Measurements from ENCODE around the gene C4orf51.

The C4orf51 gene

DNA sequence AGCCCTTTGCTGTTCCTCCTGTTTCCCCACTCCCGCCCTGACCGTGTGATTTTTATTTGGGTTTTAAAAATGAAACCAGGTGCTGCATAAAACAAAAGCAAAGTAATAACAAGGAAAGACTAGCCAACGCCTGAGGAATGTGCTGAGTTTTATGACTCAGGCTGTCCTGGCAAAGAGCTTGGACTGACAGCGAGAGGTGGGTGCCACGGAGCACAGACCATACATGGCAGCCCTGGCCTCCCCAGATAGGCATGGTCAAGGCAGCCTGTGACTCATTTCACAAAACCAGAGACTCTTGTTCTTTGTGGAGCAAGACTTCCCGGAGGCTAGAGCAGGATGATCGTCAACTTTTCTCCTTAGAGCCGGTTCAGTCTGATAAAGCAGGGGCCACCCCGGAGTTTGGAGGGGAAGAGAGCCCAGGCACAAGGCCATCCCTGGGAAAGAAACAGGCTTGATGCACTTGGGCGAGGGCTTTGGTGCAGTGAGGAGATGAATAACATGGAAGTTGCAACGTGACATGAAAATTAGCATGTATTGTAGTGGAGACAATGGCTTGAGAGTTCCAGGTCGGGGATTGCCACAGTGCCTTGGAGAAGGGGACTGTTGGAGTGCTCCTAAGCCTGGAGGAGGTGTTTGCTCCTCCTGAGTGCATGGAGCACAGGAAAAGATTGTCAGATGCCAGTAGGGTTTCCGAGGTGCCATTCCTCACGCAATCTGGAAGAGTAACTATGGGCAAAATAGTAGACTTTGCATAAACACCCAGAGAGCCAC is 54.8 kb downstream of the C4orf51 start:
- TF ChIP-seq, protein P1, sequence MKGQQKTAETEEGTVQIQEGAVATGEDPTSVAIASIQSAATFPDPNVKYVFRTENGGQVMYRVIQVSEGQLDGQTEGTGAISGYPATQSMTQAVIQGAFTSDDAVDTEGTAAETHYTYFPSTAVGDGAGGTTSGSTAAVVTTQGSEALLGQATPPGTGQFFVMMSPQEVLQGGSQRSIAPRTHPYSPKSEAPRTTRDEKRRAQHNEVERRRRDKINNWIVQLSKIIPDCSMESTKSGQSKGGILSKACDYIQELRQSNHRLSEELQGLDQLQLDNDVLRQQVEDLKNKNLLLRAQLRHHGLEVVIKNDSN (IDR thresholded peaks at IDR 0.05) = no peak
- TF ChIP-seq ZBTB7A (IDR thresholded peaks at IDR 0.05; ENCODE audit: low read depth) (no peak), EP300 (IDR thresholded peaks at IDR 0.05; ENCODE audit: borderline replicate concordance) (peak; percentile 74; the same call in 1 of the 2 replicates), TAF1 (IDR thresholded peaks at IDR 0.05; ENCODE audit: low read depth) (peak; percentile 12; the same call in 1 of the 2 replicates), RAD21 (IDR thresholded peaks at IDR 0.05; ENCODE audit: low read depth) (no peak; the same call in 1 of the 2 replicates), TEAD4 (IDR thresholded peaks at IDR 0.05) (peak; percentile 82), NFIC (IDR thresholded peaks at IDR 0.05) (peak; percentile 77), YY1 (IDR thresholded peaks at IDR 0.05; ENCODE audit: low read depth) (no peak; the same call in 1 of the 2 replicates), TCF12 (IDR thresholded peaks at IDR 0.05; ENCODE audit: low read depth) (peak; percentile 47; the same call in 1 of the 2 replicates), FOXM1 (IDR thresholded peaks at IDR 0.05; ENCODE audit: borderline replicate concordance, low read depth) (no peak; the same call in 1 of the 2 replicates), CREB1 (IDR thresholded peaks at IDR 0.05; ENCODE audit: low read depth) (no peak), EGR1 (IDR thresholded peaks at IDR 0.05) (no peak), CEBPB (IDR thresholded peaks at IDR 0.05) (no peak; the same call in 1 of the 2 replicates)
- TF ChIP-seq, protein P2, sequence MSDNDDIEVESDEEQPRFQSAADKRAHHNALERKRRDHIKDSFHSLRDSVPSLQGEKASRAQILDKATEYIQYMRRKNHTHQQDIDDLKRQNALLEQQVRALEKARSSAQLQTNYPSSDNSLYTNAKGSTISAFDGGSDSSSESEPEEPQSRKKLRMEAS (IDR thresholded peaks at IDR 0.05) = peak; percentile 59; the same call in 1 of the 2 replicates
- TF ChIP-seq, protein P3, sequence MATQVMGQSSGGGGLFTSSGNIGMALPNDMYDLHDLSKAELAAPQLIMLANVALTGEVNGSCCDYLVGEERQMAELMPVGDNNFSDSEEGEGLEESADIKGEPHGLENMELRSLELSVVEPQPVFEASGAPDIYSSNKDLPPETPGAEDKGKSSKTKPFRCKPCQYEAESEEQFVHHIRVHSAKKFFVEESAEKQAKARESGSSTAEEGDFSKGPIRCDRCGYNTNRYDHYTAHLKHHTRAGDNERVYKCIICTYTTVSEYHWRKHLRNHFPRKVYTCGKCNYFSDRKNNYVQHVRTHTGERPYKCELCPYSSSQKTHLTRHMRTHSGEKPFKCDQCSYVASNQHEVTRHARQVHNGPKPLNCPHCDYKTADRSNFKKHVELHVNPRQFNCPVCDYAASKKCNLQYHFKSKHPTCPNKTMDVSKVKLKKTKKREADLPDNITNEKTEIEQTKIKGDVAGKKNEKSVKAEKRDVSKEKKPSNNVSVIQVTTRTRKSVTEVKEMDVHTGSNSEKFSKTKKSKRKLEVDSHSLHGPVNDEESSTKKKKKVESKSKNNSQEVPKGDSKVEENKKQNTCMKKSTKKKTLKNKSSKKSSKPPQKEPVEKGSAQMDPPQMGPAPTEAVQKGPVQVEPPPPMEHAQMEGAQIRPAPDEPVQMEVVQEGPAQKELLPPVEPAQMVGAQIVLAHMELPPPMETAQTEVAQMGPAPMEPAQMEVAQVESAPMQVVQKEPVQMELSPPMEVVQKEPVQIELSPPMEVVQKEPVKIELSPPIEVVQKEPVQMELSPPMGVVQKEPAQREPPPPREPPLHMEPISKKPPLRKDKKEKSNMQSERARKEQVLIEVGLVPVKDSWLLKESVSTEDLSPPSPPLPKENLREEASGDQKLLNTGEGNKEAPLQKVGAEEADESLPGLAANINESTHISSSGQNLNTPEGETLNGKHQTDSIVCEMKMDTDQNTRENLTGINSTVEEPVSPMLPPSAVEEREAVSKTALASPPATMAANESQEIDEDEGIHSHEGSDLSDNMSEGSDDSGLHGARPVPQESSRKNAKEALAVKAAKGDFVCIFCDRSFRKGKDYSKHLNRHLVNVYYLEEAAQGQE (IDR thresholded peaks at IDR 0.05; ENCODE audit: low read depth) = no peak

DNA sequence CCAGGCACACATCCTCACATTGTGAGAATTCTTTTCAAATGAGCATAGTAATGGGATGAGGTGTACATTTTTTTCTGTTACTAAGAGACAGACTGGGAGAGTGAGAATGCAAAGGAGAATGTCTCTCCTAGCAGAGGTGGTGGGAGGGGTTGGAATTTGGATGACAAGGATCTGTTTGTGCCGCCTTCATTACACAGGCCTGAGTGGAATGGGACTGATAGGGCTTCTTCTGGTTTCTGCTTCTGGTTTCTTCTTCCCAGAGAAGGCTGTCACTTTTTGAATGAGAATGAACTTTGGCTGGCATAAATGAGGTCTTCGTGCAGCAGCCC is 55.4 kb downstream of the C4orf51 start:
- peak; percentile 18; the same call in 1 of the 2 replicates for TF ChIP-seq YY1 (IDR thresholded peaks at IDR 0.05; ENCODE audit: low read depth)
- TF ChIP-seq FOXM1 (IDR thresholded peaks at IDR 0.05; ENCODE audit: borderline replicate concordance, low read depth) = peak; percentile 66; the same call in 1 of the 2 replicates
- TF ChIP-seq RAD21 (IDR thresholded peaks at IDR 0.05; ENCODE audit: low read depth) = no peak
- TF ChIP-seq, protein P2 (IDR thresholded peaks at IDR 0.05) = no peak
- TF ChIP-seq CREB1 (IDR thresholded peaks at IDR 0.05; ENCODE audit: low read depth) = no peak
- TF ChIP-seq, protein P1 (IDR thresholded peaks at IDR 0.05) = no peak
- 0 out of 2 replicates have a peak, but pooled peaks have one; percentile 35 for TF ChIP-seq ZBTB7A (IDR thresholded peaks at IDR 0.05; ENCODE audit: low read depth)
- no peak for TF ChIP-seq TAF1 (IDR thresholded peaks at IDR 0.05; ENCODE audit: low read depth)
- TF ChIP-seq EP300 (IDR thresholded peaks at IDR 0.05; ENCODE audit: borderline replicate concordance) = peak; percentile 66; the same call in 1 of the 2 replicates
- 0 out of 2 replicates have a peak, but pooled peaks have one; percentile 27 for TF ChIP-seq NFIC (IDR thresholded peaks at IDR 0.05)
- TF ChIP-seq, protein P3 (IDR thresholded peaks at IDR 0.05; ENCODE audit: low read depth) = no peak
- TF ChIP-seq TEAD4 (IDR thresholded peaks at IDR 0.05) = peak; percentile 95
- TF ChIP-seq TCF12 (IDR thresholded peaks at IDR 0.05; ENCODE audit: low read depth) = no peak; the same call in 1 of the 2 replicates
- no peak for TF ChIP-seq EGR1 (IDR thresholded peaks at IDR 0.05)
- no peak for TF ChIP-seq CEBPB (IDR thresholded peaks at IDR 0.05)

DNA sequence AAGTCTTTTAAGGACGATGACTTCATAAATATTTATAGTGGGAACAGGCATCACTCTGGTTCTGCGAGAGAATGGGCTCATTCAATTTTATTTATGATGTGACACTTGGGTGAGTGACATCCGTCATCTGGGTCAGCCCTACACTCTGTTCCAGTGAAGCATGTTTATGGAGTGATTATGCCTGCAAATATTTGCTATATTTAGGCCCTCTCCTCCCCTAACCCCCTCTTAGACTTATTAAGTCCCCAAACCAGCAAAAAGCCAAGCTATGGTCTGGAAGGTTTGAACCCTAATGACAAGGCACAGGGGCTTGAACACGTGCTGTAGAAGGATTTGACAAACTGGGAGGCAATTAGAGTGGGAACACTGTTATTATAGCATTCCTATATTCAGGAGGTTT is 55.9 kb downstream of the C4orf51 start:
- TF ChIP-seq, protein P3 (IDR thresholded peaks at IDR 0.05; ENCODE audit: low read depth) = no peak
- no peak for TF ChIP-seq YY1 (IDR thresholded peaks at IDR 0.05; ENCODE audit: low read depth)
- no peak for TF ChIP-seq ZBTB7A (IDR thresholded peaks at IDR 0.05; ENCODE audit: low read depth)
- no peak for TF ChIP-seq EGR1 (IDR thresholded peaks at IDR 0.05)

All from Ishikawa (cell line).